MM.1S (cell line): Measurements from ENCODE around the gene ALKBH6.

Experiments used
- DNase-seq: peaks from one replicate; pipeline ENCODE4 v3.0.0-alpha.2; 2015
- H2AFZ ChIP-seq: fragments of 300-600 bp; sonication (generic); 2 replicates; pipeline ENCODE4 v1.6.0; 2016; ENCODE audit warnings: antibody characterized with exemption, low read length
- H3F3A ChIP-seq: fragments of 300-600 bp; sonication (generic); 2 replicates; pipeline ENCODE4 v1.6.1; 2016; ENCODE audit warnings: mild to moderate bottlenecking, antibody characterized with exemption, low read length, moderate library complexity, mixed read lengths; ENCODE audit not compliant: insufficient read depth
- H3K27ac ChIP-seq: fragments of 300-600 bp; sonication (generic); 2 replicates; pipeline ENCODE4 v1.5.1; 2016; ENCODE audit warnings: mild to moderate bottlenecking, low read length
- H3K27me3 ChIP-seq: fragments of 300-600 bp; sonication (generic); replicated peaks from 2 replicates; pipeline ENCODE4 v1.6.0; 2016; ENCODE audit warnings: low read length; ENCODE audit not compliant: insufficient read depth
- H3K36me3 ChIP-seq: fragments of 300-600 bp; sonication (generic); replicated peaks from 2 replicates; pipeline ENCODE4 v1.6.1; 2016; ENCODE audit warnings: mild to moderate bottlenecking, low read length, mixed read lengths; ENCODE audit not compliant: insufficient read depth
- H3K4me1 ChIP-seq: fragments of 300-600 bp; sonication (generic); 2 replicates; pipeline ENCODE4 v1.6.1; 2016; ENCODE audit warnings: low read length, mixed read lengths
- H3K4me2 ChIP-seq: fragments of 300-600 bp; sonication (generic); 2 replicates; pipeline ENCODE4 v1.6.0; 2016; ENCODE audit warnings: low read depth, low read length
- H3K4me3 ChIP-seq: fragments of 300-600 bp; sonication (generic); 2 replicates; pipeline ENCODE4 v1.5.1; 2016; ENCODE audit warnings: low read length, mixed read lengths
- H3K79me2 ChIP-seq: fragments of 300-600 bp; sonication (generic); 2 replicates; pipeline ENCODE4 v1.6.1; 2016; ENCODE audit warnings: mixed run types, low read length, mixed read lengths
- H3K9ac ChIP-seq: fragments of 300-600 bp; sonication (generic); 2 replicates; pipeline ENCODE4 v1.6.1; 2016; ENCODE audit warnings: low read length, mixed read lengths
- H3K9me2 ChIP-seq: fragments of 300-600 bp; sonication (generic); replicated peaks from 2 replicates; pipeline ENCODE4 v1.6.1; 2016; ENCODE audit warnings: mild to moderate bottlenecking, low read length, mixed read lengths; ENCODE audit not compliant: insufficient read depth
- H3K9me3 ChIP-seq: fragments of 300-600 bp; sonication (generic); replicated peaks from 2 replicates; pipeline ENCODE4 v1.6.1; 2016; ENCODE audit warnings: mild to moderate bottlenecking, low read length, mixed read lengths; ENCODE audit not compliant: insufficient read depth
- H4K20me1 ChIP-seq: fragments of 300-600 bp; sonication (generic); 2 replicates; pipeline ENCODE4 v1.6.1; 2016; ENCODE audit warnings: mild to moderate bottlenecking, low read length, moderate library complexity, mixed read lengths; ENCODE audit not compliant: insufficient read depth
- EZH2 ChIP-seq: fragments of 300-600 bp; sonication (generic); optimal IDR thresholded peaks from 2 replicates; pipeline ENCODE3; 2017; ENCODE audit warnings: low read depth, mild to moderate bottlenecking, antibody characterized with exemption, low read length, mixed read lengths
- EZH2phosphoT487 ChIP-seq: fragments of 300-600 bp; sonication (generic); IDR thresholded peaks from 2 replicates; pipeline ENCODE4 v1.6.1; 2018; ENCODE audit warnings: antibody characterized with exemption, low read length
- TF ChIP-seq, protein P1 (sequence below): fragments of 300-600 bp; sonication (generic); IDR thresholded peaks from 2 replicates; pipeline ENCODE4 v1.5.1; 2016; ENCODE audit warnings: antibody characterized with exemption, low read length, mixed read lengths

ALKBH6 gene

DNA sequence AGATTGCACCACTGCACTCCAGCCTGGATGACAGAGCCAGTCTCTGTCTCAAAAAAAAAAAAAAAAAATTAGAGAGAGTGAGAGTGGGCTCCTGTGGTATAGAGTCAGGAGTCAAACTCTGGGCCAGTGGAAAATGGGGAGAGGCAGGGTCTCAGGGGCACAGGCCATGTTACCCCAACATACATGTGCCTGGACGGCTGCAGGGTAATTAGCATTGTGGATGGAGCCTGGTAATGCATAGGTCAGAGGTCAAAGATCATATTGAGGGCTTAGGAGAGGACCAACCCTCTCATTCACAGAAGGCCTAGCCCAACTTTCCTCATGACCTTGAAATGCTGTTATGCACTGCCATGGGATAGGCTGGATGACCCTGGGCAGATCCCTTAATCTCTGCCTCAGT, 11.5 kb upstream of the ALKBH6 start:
- no peaks in the 10 kb centered on the region for H4K20me1 ChIP-seq
- H3F3A ChIP-seq = peaks cover 2% of the 10 kb centered on the region; the same call in 1 of the 2 replicates
- H2AFZ ChIP-seq = no peak overlapping the region
- DNase-seq = no peak
- H3K79me2 ChIP-seq = no peaks in the 10 kb centered on the region
- H3K27me3 ChIP-seq = no peaks in the 10 kb centered on the region
- no peak overlapping the region for H3K4me3 ChIP-seq
- no peaks in the 10 kb centered on the region for H3K4me1 ChIP-seq
- no peaks in the 10 kb centered on the region for H3K9me3 ChIP-seq
- H3K27ac ChIP-seq = no peak overlapping the region
- H3K36me3 ChIP-seq = no peaks in the 10 kb centered on the region
- no peak overlapping the region for H3K4me2 ChIP-seq
- H3K9me2 ChIP-seq = no peaks in the 10 kb centered on the region
- H3K9ac ChIP-seq = no peak overlapping the region
- TF ChIP-seq, protein P1, sequence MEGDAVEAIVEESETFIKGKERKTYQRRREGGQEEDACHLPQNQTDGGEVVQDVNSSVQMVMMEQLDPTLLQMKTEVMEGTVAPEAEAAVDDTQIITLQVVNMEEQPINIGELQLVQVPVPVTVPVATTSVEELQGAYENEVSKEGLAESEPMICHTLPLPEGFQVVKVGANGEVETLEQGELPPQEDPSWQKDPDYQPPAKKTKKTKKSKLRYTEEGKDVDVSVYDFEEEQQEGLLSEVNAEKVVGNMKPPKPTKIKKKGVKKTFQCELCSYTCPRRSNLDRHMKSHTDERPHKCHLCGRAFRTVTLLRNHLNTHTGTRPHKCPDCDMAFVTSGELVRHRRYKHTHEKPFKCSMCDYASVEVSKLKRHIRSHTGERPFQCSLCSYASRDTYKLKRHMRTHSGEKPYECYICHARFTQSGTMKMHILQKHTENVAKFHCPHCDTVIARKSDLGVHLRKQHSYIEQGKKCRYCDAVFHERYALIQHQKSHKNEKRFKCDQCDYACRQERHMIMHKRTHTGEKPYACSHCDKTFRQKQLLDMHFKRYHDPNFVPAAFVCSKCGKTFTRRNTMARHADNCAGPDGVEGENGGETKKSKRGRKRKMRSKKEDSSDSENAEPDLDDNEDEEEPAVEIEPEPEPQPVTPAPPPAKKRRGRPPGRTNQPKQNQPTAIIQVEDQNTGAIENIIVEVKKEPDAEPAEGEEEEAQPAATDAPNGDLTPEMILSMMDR = no peak
- TF ChIP-seq EZH2phosphoT487 (no peak), EZH2 (no peak)

DNA sequence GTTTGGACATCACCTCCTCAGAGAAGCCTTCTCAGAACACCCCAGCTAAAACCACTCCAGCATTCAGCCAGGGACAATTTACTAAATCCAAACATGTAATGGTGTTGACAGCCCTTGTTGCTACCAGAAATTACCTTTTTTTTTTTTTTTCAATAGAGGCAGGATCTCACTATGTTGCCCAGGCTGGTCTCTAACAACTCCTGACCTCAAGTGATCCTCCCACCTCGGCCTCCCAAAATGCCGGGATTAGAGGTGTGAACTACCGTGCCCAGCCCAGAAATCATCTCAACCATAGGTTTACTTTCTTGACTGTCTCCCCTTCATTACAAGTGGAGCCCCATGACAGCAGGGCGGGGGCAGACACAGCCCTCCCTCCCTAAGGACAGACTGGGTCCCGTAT, 9.4 kb upstream of the ALKBH6 start:
- DNase-seq = no peak
- no peak overlapping the region for H3K9ac ChIP-seq
- H3K4me3 ChIP-seq = no peak overlapping the region
- no peaks in the 10 kb centered on the region for H3K36me3 ChIP-seq
- H3K27me3 ChIP-seq = no peaks in the 10 kb centered on the region
- no peak overlapping the region for H3K27ac ChIP-seq
- no peaks in the 10 kb centered on the region for H3K9me2 ChIP-seq
- H3K9me3 ChIP-seq = no peaks in the 10 kb centered on the region
- H2AFZ ChIP-seq = no peak overlapping the region
- H3K4me1 ChIP-seq = no peaks in the 10 kb centered on the region
- H3K4me2 ChIP-seq = no peak overlapping the region
- TF ChIP-seq EZH2phosphoT487 = no peak
- H3K79me2 ChIP-seq = no peaks in the 10 kb centered on the region
- no peaks in the 10 kb centered on the region for H4K20me1 ChIP-seq
- no peaks in the 10 kb centered on the region for H3F3A ChIP-seq

DNA sequence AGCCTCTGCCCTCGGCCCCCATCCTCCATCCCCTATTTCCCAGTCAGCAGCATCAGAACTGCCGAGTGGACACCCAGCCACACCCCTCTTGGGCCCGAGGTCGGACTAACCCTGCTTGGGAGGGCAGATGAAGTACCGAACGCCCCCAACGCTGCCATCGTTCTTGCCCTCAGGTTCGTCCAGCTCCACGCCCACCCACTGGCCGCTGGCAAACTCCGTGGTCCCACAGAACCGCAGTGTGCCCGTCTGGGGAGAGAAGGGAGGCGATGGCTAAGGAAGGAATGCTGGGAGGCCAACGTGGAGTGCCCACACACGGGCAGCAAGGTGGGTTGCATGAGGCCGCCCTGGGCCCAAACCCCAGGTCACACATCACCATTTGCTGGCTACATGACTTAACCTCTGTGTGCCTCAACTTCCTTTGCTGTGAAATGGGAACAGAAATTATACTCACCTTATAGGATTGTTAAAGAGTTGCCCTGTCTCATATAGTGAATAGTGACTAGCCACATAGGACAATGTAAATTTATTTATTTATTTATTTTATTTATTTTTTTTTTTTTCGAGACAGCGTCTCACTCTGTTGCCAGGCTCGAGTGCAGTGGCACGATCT, 5.2 kb upstream of the ALKBH6 start:
- H3F3A ChIP-seq = no peaks in the 10 kb centered on the region
- TF ChIP-seq, protein P1 = no peak
- no peak for TF ChIP-seq EZH2
- no peak for TF ChIP-seq EZH2phosphoT487
- no peaks in the 10 kb centered on the region for H3K36me3 ChIP-seq
- H3K9ac ChIP-seq = no peak overlapping the region
- no peak overlapping the region for H2AFZ ChIP-seq
- H3K4me2 ChIP-seq = no peak overlapping the region
- no peak overlapping the region for H3K27ac ChIP-seq
- H3K27me3 ChIP-seq = no peaks in the 10 kb centered on the region
- H3K9me3 ChIP-seq = no peaks in the 10 kb centered on the region
- no peak overlapping the region for H3K4me3 ChIP-seq
- no peaks in the 10 kb centered on the region for H3K9me2 ChIP-seq
- DNase-seq = no peak
- H4K20me1 ChIP-seq = no peaks in the 10 kb centered on the region
- H3K4me1 ChIP-seq = peaks cover 5% of the 10 kb centered on the region
- peaks cover 8% of the 10 kb centered on the region; the same call in 1 of the 2 replicates for H3K79me2 ChIP-seq

DNA sequence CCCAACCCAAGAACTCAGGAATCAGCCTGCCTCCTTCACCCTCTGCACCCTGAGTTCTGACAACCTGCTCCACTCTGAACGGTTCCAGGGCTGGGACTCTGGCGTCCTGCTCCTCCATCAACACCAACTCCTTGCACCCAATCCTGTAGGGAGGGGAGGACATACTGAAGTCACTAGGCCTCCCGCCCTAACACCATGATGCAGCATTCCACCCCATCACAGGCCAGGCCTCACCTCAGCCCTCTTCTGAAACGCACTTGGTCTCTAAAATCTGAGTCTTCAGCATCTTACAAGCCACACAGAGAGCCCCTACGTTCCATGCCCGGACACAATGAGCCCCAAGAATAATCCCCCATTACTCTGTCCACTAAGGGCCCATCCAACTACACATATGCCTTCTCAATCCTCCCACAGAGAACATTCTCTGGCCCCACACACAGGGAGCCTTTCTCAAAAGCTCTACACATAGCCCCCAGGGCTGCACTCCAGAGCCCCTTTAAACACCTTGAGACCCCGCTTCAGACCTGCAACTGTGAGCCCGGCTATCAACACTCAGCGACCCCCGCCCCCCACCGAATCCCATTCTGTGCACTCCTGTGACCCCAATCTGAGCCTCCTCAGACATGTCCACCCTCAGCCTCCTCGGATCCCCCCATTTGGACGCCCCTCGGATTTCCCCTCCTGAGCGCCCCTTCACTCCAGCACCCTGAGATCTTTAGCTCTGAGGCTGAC, 567 bp downstream of the ALKBH6 start:
- H3K4me3 ChIP-seq = peak overlapping the region; percentile 91
- no peaks in the 10 kb centered on the region for H3K36me3 ChIP-seq
- no peaks in the 10 kb centered on the region for H3K9me2 ChIP-seq
- H3K79me2 ChIP-seq = peaks cover 17% of the 10 kb centered on the region
- H3K4me2 ChIP-seq = peak overlapping the region; percentile 92
- no peaks in the 10 kb centered on the region for H3K9me3 ChIP-seq
- H3K27me3 ChIP-seq = no peaks in the 10 kb centered on the region
- TF ChIP-seq, protein P1 = no peak
- TF ChIP-seq EZH2phosphoT487 (no peak), EZH2 (no peak)
- H3K4me1 ChIP-seq = peaks cover 5% of the 10 kb centered on the region
- peak overlapping the region; percentile 81 for H3K9ac ChIP-seq
- no peak for DNase-seq
- peak overlapping the region; percentile 90 for H2AFZ ChIP-seq
- no peaks in the 10 kb centered on the region for H4K20me1 ChIP-seq
- H3K27ac ChIP-seq = no peak overlapping the region
- no peaks in the 10 kb centered on the region for H3F3A ChIP-seq
